Activated CD8-positive, alpha-beta memory T cell treated with anti-CD3 and anti-CD28 coated beads, Interleukin-2, amount 50 U/mL, for 48 hours (primary cell): Measurements from ENCODE around the gene RAB10.

Experiments
- DNase-seq: peaks from one replicate; pipeline ENCODE4 v3.0.0-alpha.2; 2020

RAB10 gene

DNA sequence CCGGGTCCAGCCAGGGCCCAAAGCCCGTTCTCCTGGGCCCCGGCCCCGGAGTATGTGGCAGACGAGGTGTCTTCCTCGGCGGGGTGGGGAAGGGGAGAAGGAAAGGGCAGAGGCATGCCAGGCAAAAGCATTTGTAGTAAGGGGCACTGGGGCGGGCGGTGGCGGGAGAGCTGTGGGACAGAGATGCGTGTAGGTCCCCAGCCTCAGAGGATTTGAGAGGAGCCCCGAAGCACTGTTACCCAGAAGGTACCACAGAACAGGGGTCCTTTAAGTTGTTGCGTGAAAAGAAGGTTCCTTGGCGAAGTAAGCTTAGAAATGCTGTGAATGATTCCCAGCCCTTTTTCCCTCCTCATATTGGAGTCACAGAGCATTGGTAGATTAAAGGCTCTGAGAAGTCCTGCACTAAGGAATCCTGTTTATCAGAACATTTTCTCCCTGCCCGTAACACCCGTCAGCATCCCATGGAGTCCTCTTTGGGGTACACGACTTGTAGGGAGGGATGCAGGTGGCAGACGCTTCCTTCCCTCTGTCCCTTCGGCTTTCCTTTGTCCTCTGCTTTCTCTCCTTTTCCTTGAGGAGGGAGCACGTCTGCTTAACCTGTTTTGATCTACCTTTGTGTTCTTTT is 151.5 kb downstream of the RAB10 start:
- DNase-seq: no peak

DNA sequence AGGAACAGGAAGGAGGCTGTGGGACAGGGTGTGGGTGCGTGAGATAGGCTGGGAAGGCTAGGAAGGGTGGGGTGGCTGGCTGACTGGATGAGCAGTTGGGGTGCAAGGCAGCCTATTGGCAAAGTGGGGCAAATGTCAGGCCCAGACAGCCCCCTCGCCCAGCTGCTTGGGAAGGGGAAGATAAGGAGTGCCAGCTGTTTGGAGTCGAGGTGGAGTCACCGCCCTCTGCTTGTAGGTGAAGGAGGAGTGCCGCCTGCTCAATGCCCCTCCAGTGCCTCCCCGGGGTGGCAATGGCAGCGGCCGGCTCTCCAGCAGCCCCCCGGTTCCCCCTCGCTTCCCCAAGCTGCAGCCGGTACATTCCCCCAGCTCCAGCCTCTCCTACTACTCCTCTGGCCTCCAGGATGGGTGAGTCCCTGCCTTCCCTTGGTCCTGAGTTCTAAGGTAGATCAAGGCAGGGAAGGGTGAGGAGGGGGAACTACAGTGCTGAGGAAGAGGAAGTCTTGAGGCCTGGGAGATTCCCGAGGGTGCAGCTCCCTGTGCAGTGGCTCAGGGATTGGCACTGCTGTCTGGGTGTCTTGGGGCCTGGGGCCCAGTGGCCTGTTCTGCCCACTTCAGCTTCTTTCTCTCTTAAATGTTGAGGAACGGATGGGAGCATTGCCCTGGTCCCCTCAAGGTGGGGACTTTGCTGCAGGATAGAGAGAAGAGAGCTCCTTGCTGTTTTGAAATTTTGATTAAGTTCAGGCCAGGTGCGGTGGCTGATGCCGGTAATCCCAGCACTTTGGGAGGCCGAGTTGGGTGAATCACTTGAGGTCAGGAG is 152.3 kb downstream of the RAB10 start:
- no peak for DNase-seq
